GM19099 (cell line): Measurements from ENCODE around the gene CYBC1.

Experiments used
- POLR2A ChIP-seq: IDR thresholded peaks from 3 replicates; pipeline ENCODE4 v1.6.1; 2011; ENCODE audit warnings: low read depth; ENCODE audit not compliant: insufficient read length; ENCODE audit errors: extremely low read depth

The CYBC1 gene

GRCh38 chr17:82443465-82444283 lies 6.9 kb downstream of the CYBC1 start:
- no peak for TF ChIP-seq POLR2A

- TF ChIP-seq POLR2A = no peak
Measured at GRCh38 chr17:82442643-82443464, 7.7 kb downstream of the CYBC1 start.

- no peak for TF ChIP-seq POLR2A
Measured at GRCh38 chr17:82441691-82442487, 8.7 kb downstream of the CYBC1 start.

DNA sequence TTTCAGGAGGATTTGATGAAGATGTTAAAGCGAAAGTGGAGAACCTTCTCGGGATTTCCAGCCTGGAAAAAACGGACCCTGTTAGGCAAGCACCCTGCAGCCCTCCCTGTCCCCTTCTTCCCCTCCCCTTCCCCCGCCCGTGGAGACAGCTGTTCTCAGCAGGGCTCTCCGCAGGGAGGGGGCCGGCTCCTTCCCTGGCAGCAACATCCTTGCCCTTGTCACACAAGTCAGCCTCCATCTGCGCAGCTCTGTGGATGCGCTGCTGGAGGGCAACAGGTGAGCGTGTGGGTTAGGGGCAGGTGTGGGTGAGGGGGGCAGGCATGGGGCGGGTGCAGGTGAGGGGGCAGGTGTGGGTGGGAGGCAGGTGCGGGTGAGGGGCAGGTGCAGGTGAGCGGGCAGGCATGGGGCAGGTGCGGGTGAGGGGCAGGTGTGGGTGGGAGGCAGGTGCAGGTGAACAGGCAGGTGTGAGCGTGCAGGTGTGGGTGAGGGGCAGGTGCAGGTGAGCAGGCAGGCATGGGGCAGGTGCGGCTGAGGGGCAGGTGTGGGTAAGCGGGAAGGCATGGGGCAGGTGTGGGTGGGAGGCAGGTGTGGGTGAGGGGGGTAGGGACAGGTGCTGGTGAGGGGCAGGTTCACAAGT lies 9.4 kb downstream of the CYBC1 start:
- no peak for TF ChIP-seq POLR2A

- TF ChIP-seq POLR2A = no peak
Measured at GRCh38 chr17:82440469-82440981, 10.0 kb downstream of the CYBC1 start.

DNA sequence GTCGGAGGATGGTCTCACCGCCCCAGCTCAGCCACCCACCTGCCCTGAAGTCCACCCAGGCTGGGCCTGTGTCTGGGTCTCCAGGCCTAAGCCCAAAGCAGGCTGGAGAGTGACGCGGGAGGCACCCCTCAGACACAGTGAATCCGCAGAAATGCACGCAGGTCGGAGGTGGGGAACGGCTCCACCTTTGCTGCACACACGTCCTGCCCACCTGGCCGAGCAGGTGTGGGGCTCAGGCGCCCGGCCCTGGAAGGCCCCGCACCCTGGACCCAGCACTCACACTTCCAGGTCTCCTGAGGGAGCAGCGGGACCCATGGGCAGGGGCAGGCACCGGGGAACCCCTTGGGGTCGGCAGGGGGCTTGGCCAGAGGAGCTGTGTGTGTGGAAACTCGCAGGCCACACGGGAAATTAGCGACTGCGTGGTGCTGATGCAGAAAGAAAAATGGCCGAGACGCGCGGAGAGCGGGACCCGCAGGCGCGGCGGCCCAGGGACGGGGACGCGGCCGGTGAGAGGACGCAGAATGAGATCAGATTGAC lies 10.7 kb downstream of the CYBC1 start:
- TF ChIP-seq POLR2A = no peak

DNA sequence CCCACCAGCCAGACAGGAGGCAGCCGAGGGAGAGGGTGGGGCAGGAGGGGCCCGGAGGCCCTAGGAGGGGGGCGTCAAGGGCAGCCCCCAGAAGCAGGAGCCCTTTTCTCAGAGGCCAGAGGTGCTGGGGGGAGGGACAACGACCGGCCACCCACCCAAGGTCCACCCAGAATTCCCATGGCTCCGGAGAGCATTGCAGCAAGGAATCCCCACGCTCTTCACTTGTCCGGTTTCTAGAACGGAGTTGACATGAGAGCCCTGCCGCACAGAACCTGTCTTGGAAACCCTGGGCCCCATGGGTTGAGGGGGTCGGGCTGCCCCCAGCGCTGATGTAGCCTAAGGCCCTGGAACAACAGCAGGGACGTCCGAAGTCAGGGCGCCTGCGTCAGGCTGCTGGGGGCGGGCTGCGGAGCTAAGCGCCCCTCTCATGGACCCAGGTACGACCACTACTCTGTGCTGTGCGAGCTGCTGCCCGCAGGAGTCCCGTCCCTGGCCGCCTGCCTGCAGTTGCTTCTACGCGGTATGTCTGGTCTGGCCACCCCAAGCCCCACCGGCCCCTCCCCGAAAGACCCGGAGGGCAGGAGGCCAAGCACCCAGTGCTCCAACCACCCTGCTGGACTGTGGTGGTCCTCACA lies 11.2 kb downstream of the CYBC1 start:
- no peak for TF ChIP-seq POLR2A

DNA sequence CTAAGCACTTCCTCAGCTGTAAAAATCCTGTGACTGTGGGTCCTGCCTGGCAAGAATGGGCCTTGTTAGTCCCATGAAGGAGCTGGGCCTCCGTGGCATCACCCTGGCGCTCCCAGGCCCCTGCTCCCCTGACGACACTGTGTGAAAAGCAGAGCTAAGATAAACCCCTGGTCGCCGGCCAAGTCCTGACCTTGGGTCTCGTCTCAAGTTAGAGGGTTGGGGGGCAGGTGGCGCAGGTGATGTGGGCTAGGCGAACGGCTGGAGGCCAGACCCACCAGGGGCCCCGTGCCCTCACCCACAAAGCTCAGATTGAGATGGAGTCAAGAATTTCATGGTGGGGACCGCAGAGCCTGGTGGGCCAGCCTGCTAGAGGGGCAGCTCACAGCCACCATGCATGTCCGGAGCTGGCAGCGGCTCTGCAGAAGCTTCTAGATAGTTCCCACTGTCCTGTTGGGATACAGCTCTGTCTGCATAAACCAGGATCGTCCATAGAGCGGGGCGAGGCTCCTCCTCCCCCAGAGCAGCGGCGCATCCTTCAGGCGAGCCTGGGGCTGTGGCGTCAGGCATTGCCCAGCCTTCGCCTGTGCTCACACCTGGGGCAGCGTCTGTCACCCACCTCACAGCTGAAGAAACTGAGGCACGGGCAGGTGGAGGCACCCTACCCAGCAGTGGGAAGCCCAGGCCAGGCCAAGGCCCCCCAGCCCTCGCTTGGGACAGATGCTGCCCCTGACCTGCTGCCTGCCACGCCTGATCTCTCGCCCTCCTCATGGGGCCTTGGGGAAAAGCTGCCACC lies 12.0 kb downstream of the CYBC1 start:
- TF ChIP-seq POLR2A = no peak

DNA sequence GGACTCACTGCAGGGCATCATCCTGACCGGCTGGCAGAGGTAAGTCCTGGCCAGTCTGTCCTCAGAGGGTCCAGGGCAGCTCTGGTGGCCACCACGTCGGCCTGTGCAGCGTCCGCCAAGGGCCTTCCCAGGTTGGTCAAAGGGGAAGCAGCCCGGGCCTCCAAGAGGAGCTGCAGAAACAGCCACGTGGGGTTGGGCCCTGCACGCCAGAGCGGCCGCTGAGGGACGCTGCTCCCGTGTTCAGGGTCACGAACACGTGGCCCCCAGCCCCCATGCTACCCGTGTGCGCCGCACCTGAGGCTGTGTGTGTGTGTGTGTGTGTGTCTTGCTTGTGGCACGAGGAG lies 13.3 kb downstream of the CYBC1 start:
- TF ChIP-seq POLR2A = no peak

- TF ChIP-seq POLR2A = no peak
Measured at GRCh38 chr17:82436601-82437324, 13.8 kb downstream of the CYBC1 start.

DNA sequence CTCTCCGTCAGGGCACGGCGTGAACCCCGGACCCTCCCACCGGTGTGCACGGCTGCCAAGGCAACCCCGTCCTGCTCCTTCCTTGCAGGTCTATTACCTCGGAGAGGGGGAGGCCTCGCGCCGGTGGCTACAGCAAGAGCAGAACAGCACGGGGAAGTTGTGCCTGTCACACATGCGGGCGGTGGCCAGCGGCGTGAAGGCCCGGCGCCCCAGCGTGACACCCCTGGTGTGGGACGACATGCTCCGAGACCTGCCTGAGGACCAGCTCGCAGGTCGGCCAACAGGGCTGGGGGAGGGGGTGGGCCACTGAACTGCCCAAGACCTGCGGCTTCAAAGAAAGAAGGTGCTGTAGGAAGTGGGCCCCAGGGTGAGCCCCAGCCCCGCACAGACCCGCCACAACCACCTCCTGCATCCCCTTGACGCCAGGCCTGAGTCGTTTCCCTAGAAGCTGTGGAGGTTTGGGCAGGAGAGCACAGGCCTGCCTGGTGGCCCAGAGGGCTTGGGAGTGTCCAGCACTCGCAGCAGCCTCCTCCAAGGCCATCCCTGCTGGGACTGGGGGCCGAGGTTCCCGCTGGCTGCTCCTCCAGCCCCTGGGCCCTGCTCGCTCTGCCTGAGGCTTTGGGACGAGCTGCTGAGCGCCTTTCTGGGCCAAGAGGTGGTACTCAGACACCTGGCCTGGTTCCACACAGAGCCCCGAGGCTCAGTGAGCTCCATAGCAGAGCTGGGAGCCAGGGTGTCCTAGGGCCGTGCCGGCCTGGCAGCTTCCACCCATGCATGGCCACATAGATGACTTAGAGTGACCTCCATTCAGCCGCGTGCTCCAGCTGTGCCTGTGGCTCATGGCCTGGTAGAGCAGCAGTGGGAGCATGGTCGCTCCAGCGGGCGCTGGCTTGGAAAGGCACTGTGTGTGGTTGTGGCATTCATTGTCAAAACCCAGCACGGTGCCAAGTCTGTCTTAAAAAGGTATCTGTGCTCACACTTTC lies 14.7 kb downstream of the CYBC1 start:
- TF ChIP-seq POLR2A = no peak
